ENCODE results near the gene ZNF358.

ZNF358 gene

GRCh38 chr19:7556696-7557315 is 40.9 kb downstream of the ZNF358 start:
- TF ChIP-seq, protein P1, sequence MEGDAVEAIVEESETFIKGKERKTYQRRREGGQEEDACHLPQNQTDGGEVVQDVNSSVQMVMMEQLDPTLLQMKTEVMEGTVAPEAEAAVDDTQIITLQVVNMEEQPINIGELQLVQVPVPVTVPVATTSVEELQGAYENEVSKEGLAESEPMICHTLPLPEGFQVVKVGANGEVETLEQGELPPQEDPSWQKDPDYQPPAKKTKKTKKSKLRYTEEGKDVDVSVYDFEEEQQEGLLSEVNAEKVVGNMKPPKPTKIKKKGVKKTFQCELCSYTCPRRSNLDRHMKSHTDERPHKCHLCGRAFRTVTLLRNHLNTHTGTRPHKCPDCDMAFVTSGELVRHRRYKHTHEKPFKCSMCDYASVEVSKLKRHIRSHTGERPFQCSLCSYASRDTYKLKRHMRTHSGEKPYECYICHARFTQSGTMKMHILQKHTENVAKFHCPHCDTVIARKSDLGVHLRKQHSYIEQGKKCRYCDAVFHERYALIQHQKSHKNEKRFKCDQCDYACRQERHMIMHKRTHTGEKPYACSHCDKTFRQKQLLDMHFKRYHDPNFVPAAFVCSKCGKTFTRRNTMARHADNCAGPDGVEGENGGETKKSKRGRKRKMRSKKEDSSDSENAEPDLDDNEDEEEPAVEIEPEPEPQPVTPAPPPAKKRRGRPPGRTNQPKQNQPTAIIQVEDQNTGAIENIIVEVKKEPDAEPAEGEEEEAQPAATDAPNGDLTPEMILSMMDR (IDR thresholded peaks at IDR 0.05; ENCODE audit: insufficient read depth, low read length, poor library complexity, severe bottlenecking), result no peak
- TF ChIP-seq EZH2phosphoT487 (conservative IDR thresholded peaks at IDR 0.05; ENCODE audit: low read length), result no peak
- Histone ChIP-seq H3K4me2 (ENCODE audit: low read depth, low read length, poor library complexity, severe bottlenecking) (no peak overlapping the region), H3K9ac (ENCODE audit: low read length) (no peak overlapping the region), H3K9me2 (replicated peaks; ENCODE audit: insufficient read depth, low read length) (no peaks in the 10 kb centered on the region), H3F3A (ENCODE audit: insufficient read depth) (no peaks in the 10 kb centered on the region), H3K27ac (ENCODE audit: low read depth, low read length) (no peak overlapping the region), H4K20me1 (ENCODE audit: low read depth, low read length) (no peaks in the 10 kb centered on the region), H3K4me3 (ENCODE audit: insufficient read depth, low read length, poor library complexity, severe bottlenecking) (no peak overlapping the region), H2AFZ (ENCODE audit: low read depth, low read length, severe bottlenecking) (no peak overlapping the region), H3K27me3 (ENCODE audit: low read length) (no peaks in the 10 kb centered on the region), H3K9me3 (ENCODE audit: insufficient read depth, low read length) (no peaks in the 10 kb centered on the region), H3K79me2 (ENCODE audit: insufficient read depth, low read length) (no peaks in the 10 kb centered on the region), H3K36me3 (ENCODE audit: low read length) (0 out of 2 replicates have a peak, but pooled peaks cover 2% of the 10 kb centered on the region)

DNA sequence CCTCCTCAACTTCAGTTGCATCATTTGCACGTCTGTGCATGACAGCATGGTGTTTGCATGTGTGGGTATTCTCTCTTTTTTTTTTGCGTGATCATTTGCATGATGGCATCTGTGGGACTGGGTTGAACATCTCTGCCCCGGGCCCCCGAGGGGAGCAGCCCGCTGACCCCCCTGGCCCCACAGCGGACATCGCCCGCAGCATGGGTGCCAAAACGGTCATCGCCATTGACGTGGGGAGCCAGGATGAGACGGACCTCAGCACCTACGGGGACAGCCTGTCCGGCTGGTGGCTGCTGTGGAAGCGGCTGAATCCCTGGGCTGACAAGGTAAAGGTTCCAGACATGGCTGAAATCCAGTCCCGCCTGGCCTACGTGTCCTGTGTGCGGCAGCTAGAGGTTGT is 42.8 kb downstream of the ZNF358 start:
- Histone ChIP-seq H3K9me3 (ENCODE audit: insufficient read depth, low read length) (no peaks in the 10 kb centered on the region), H3K27ac (ENCODE audit: low read depth, low read length) (no peak overlapping the region), H3F3A (ENCODE audit: insufficient read depth) (no peaks in the 10 kb centered on the region), H3K4me3 (ENCODE audit: insufficient read depth, low read length, poor library complexity, severe bottlenecking) (no peak overlapping the region), H3K36me3 (ENCODE audit: low read length) (0 out of 2 replicates have a peak, but pooled peaks cover 2% of the 10 kb centered on the region), H4K20me1 (ENCODE audit: low read depth, low read length) (no peaks in the 10 kb centered on the region), H3K9ac (ENCODE audit: low read length) (no peak overlapping the region), H2AFZ (ENCODE audit: low read depth, low read length, severe bottlenecking) (no peak overlapping the region), H3K27me3 (ENCODE audit: low read length) (no peaks in the 10 kb centered on the region), H3K4me2 (ENCODE audit: low read depth, low read length, poor library complexity, severe bottlenecking) (no peak overlapping the region), H3K9me2 (replicated peaks; ENCODE audit: insufficient read depth, low read length) (no peaks in the 10 kb centered on the region), H3K79me2 (ENCODE audit: insufficient read depth, low read length) (no peaks in the 10 kb centered on the region)
- TF ChIP-seq EZH2phosphoT487 (conservative IDR thresholded peaks at IDR 0.05; ENCODE audit: low read length), result no peak
- TF ChIP-seq, protein P1 (IDR thresholded peaks at IDR 0.05; ENCODE audit: insufficient read depth, low read length, poor library complexity, severe bottlenecking), result no peak

DNA sequence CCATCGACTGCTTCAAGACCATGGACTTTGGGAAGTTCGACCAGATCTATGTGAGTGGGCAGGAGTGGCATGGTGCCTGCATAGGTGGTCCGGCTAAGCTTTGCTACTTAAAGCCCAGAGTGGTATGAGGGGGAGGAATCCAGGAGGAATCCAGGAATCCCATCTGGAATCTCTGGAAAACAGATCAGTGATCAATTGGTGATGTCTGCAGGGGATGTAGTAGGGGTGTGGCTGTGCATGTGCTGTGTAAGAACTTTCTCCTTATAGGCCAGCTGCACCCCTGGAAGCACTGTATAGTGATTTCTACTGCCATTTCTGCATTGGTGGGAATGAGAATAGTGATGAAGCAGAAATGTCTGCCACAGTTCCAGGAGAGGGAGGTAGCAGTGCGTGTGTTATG is 43.2 kb downstream of the ZNF358 start:
- Histone ChIP-seq H3K9me3 (ENCODE audit: insufficient read depth, low read length) (no peaks in the 10 kb centered on the region), H3K9me2 (replicated peaks; ENCODE audit: insufficient read depth, low read length) (no peaks in the 10 kb centered on the region), H4K20me1 (ENCODE audit: low read depth, low read length) (no peaks in the 10 kb centered on the region), H3K4me3 (ENCODE audit: insufficient read depth, low read length, poor library complexity, severe bottlenecking) (no peak overlapping the region), H2AFZ (ENCODE audit: low read depth, low read length, severe bottlenecking) (no peak overlapping the region), H3K79me2 (ENCODE audit: insufficient read depth, low read length) (no peaks in the 10 kb centered on the region), H3K4me2 (ENCODE audit: low read depth, low read length, poor library complexity, severe bottlenecking) (no peak overlapping the region), H3F3A (ENCODE audit: insufficient read depth) (no peaks in the 10 kb centered on the region), H3K27me3 (ENCODE audit: low read length) (no peaks in the 10 kb centered on the region), H3K27ac (ENCODE audit: low read depth, low read length) (no peak overlapping the region), H3K9ac (ENCODE audit: low read length) (no peak overlapping the region), H3K36me3 (ENCODE audit: low read length) (0 out of 2 replicates have a peak, but pooled peaks cover 2% of the 10 kb centered on the region)
- TF ChIP-seq EZH2phosphoT487 (conservative IDR thresholded peaks at IDR 0.05; ENCODE audit: low read length), result no peak
- TF ChIP-seq, protein P1 (IDR thresholded peaks at IDR 0.05; ENCODE audit: insufficient read depth, low read length, poor library complexity, severe bottlenecking), result no peak

Measured in SU-DHL-6 (cell line).